EL (cell line): ENCODE results near the gene SPTLC1.
A peak's percentile ranks its signal among the peaks of the same experiment; 100 is the strongest.

Experiments
- DNase-seq: peaks from one replicate; pipeline ENCODE4 v3.0.0-alpha.2; 2016

SPTLC1 gene

DNA sequence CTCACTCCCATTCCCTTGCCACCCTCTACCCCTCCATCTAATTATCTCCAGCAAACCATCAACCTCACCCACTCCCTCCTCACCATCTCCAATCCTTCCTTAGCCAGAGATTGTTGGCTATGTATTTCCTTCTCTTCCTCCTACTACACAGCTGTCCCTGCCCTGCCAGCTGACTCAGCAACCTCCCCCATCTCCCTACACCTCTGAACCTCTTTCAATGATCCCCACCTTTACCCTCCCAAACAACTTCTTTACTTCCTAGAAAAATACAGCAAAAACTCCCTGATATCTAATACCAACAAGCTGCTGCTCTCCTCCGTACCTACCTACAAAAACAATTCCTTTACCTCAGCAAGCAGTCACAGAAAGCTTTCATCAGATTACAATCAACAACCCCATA is 37.3 kb downstream of the SPTLC1 start:
- DNase-seq = no peak

GRCh38 chr9:92071634-92072033 is 43.6 kb downstream of the SPTLC1 start:
- DNase-seq = no peak

- DNase-seq = no peak
Observed at GRCh38 chr9:92066168-92066567, 49.0 kb downstream of the SPTLC1 start.

DNA sequence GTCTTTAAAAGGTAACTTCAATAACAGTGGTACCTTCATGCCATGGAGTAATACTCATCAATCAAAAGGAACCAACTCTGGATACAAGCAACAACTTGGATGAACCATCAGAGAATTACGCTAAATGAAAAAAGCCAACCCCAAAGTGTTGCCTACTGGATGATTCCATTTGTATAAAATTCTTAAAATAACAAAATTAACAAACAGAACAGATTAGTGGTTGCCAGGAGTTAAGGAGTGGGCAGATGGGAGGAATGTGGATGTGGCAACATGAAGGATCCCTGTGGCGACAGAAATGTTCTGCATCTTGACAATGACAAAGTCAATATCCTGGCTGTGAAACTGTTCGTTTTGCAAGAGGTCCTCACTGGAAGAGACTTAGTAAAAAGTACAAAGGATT is 50.5 kb downstream of the SPTLC1 start:
- peak; percentile 54 for DNase-seq

- no peak for DNase-seq
Observed at GRCh38 chr9:92061184-92061583, 54.0 kb downstream of the SPTLC1 start.

- no peak for DNase-seq
Observed at GRCh38 chr9:92059661-92060060, 55.6 kb downstream of the SPTLC1 start.

- no peak for DNase-seq
Observed at GRCh38 chr9:92058723-92059444, 56.3 kb downstream of the SPTLC1 start.

- DNase-seq = no peak
Observed at GRCh38 chr9:92058026-92058425, 57.2 kb downstream of the SPTLC1 start.

DNA sequence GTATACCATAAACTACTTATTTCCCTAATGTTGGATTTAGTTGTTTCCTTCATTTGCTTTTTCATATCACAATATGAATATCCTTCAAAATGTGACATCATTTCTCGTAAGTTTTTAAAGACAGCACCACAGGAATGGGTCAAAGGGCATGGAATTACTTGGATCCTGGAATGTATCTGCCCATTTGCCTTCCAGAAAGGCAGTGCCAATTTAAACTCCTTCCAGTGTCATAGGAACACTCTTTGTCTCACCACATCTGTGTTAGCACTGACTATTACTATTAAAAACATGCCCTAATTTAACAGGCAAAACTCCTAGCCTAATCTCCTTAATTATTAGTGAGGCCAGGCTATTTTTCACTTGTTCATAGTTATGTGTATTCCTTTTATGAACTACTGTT is 58.0 kb downstream of the SPTLC1 start:
- no peak for DNase-seq

- no peak for DNase-seq
Observed at GRCh38 chr9:92055624-92056023, 59.6 kb downstream of the SPTLC1 start.

DNA sequence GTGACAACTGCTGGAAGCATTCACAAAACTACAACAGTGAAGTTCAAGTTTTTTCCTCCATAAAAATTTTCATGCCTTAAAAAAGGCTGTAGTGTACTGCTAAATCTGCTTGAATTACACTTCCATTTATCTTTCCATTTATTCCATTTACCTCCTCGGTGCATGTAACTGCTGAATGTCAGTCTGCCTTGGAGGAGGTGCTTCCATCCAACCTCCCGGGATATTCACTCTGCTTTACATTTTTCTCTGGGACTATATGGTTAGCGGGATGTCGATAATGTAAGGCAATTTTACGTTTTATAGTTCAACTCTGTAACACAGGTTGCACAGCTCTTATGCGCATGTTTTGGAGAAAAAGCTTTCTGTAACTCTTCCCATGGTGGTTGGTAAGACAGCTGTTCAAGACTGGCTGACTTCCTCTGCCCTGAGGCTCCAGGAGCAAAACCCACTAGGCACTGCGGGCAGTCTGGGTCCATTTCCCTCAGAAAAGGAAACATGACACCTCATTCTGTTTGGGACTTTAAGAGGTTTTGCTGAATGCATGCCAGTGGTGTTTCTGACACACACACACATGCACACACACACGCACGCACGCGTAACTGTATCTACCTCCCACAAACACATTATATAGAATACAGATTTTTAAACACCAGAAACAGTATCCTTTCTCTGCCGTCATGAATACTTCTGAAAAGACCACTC is 66.1 kb downstream of the SPTLC1 start:
- peak; percentile 16 for DNase-seq

DNA sequence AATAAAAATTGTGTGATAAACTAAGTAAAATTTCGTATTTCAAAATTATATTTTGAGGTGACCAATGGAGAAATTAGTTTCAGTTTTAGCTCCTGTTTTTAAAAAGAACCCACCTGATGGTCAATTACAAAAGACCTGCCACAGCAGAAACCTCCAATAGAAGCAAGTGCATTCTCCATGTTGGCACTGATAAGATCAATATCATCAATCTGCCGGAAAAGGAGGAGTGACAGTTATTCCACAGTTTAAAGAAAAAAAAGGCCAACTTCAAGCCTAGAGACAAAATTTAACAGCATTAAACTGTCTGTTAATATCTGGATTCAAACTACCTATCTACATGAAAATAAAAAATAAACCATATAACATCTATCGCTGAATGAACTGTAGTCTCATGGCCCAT is 67.7 kb downstream of the SPTLC1 start:
- DNase-seq = no peak

DNA sequence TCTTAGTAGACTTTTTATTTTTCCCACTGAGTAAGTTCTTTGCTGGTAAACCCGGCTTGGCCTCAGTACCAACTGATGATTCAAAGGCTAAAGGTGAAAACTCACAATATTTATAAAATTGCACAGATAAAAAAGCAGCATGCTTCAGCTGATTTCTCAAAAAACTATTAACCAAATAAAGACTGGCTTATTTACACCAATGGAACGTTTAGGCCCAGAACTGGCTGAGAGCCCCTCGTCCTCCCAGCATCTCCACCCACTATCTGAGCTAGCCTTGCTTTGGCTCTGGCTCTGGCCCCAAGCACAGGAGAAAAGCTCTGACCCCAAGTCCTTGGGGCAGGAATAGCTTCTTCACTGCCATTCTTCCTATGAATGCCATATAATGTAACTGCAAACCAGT is 68.5 kb downstream of the SPTLC1 start:
- DNase-seq = no peak

- DNase-seq = no peak
Observed at GRCh38 chr9:92044936-92045335, 70.3 kb downstream of the SPTLC1 start.

DNA sequence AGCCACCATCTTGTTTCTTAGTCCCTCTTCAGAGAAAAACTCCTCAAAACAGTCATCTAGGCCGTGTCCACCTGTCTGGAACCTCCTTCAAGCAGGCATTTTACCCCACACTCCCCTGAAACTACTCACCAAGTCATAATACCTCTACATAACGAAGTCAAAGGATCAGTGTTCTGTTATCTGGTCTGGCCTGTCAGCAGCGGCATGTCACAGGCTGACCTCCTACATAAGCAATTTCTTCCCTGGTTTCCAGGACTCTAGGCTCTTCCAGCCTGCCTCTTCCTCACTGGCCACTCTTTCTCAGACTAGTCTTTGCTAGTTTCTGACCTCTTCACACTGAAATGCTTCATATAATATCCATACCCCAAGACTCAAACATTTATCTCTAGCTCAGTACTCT is 72.2 kb downstream of the SPTLC1 start:
- no peak for DNase-seq

GRCh38 chr9:92042260-92042659 is 73.0 kb downstream of the SPTLC1 start:
- no peak for DNase-seq

DNA sequence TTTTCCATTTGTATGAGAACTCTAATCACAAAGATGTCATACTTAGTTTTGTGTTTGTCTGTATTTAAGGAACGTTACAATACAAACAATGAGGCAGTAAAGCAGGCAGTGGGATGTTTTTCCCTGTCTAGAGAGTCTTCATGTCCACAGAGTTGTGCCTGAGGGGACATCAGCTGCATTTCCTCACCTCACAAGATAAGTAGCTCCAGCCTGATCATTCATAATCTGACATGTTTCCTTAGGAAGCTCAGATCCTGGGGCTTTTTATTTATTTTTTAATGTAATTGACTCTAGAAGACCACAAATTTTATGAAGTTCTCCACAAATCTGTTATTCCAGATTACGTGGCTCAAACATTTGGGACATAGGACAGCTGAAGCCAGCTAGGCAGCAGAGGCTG is 78.5 kb downstream of the SPTLC1 start:
- no peak for DNase-seq

GRCh38 chr9:92036411-92036746 is 78.8 kb downstream of the SPTLC1 start:
- DNase-seq = no peak

DNA sequence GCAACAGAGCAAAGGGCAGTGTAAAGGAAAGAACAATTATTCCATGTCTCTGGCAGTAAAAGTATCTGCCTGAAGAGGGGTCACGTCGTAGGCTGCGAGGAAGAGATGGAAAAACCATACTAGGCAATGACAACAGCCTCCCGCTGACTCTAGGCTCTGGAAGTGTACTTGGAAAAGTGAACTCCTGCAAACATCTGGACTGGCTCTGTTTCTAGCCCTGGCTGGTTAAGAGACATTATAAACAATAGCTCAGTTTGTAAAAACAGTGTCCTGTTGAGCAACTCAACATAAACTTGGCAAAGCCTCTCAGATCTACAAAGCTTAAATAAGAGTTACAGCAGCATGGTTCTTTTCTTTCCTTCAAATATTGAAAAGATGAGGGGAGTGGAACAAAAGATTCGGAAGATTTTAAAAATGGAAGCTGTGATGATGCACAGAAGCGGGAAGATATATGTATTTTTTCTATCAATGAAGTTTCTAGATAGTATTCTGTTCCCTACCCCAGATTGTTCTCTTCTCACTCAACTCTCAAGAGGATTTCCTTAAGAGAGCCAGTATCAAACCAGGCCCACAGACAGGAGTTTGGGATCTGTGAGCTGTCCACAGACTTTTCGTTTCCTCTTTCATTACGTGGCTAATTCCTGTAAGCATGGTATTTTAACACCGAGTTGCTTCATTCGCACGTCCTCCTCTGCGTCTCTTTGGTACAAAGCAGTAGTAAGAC is 79.4 kb downstream of the SPTLC1 start:
- no peak for DNase-seq

GRCh38 chr9:92035146-92035545 is 80.1 kb downstream of the SPTLC1 start:
- DNase-seq = no peak

GRCh38 chr9:92033991-92034390 is 81.2 kb downstream of the SPTLC1 start:
- no peak for DNase-seq

DNA sequence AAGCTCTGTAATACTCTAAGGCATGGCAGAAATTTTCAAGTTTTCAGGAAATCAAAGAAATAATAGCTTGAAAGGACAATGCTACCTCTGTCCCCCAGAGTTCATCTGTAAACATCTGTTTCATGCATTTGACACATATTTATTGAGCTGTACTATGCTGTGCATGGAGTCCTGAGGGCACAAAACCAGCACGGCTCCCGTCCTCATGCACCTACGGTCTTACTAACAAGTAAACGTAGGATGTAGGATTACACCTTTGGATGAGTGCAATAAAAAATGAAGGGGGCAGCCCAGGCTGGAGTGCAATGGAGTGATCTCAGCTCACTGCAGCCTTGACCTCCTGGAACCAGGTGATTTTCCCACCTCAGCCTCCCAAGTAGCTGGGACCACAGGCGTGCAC is 81.9 kb downstream of the SPTLC1 start:
- no peak for DNase-seq

- DNase-seq = no peak
Observed at GRCh38 chr9:92032891-92033290, 82.3 kb downstream of the SPTLC1 start.

DNA sequence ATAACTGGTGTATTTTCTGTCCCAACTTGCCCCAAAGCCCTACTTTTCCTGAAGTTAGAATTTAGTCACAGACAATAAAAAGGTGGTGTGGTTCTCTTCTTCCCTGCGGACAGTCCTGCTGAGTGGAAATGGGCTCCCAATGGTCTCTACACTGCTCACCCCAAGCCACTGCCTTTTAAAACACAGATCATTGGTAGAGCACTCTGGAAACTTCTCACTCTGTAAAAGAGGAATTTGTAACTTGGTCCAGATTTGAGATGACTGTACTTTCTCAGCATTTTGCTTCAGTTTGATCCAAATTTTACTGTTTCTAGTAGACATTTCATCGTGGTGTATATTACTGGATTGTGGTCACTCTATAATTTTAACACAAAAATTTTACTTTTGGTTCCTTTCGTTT is 84.8 kb downstream of the SPTLC1 start:
- no peak for DNase-seq
